Measurements from ENCODE around the gene ZNF597. TPM values are rescaled to one million over a fixed set of nuclear protein-coding genes. Genes with fewer than 3 reads are reported as not detected.

Gene ZNF597, protein sequence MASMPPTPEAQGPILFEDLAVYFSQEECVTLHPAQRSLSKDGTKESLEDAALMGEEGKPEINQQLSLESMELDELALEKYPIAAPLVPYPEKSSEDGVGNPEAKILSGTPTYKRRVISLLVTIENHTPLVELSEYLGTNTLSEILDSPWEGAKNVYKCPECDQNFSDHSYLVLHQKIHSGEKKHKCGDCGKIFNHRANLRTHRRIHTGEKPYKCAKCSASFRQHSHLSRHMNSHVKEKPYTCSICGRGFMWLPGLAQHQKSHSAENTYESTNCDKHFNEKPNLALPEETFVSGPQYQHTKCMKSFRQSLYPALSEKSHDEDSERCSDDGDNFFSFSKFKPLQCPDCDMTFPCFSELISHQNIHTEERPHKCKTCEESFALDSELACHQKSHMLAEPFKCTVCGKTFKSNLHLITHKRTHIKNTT
- total RNA-seq (2014; rRNA removed; shearing (Covaris generic)), result 2.8 and 3.1 TPM in 2 replicates
- 1.5 and 2.0 TPM in 2 replicates for polyA plus RNA-seq (2015; cell fraction: cytosol; rRNA removed)
- 4.8 and 6.6 TPM in 2 replicates for polyA plus RNA-seq (2015; cell fraction: nucleus; rRNA removed)

DNA sequence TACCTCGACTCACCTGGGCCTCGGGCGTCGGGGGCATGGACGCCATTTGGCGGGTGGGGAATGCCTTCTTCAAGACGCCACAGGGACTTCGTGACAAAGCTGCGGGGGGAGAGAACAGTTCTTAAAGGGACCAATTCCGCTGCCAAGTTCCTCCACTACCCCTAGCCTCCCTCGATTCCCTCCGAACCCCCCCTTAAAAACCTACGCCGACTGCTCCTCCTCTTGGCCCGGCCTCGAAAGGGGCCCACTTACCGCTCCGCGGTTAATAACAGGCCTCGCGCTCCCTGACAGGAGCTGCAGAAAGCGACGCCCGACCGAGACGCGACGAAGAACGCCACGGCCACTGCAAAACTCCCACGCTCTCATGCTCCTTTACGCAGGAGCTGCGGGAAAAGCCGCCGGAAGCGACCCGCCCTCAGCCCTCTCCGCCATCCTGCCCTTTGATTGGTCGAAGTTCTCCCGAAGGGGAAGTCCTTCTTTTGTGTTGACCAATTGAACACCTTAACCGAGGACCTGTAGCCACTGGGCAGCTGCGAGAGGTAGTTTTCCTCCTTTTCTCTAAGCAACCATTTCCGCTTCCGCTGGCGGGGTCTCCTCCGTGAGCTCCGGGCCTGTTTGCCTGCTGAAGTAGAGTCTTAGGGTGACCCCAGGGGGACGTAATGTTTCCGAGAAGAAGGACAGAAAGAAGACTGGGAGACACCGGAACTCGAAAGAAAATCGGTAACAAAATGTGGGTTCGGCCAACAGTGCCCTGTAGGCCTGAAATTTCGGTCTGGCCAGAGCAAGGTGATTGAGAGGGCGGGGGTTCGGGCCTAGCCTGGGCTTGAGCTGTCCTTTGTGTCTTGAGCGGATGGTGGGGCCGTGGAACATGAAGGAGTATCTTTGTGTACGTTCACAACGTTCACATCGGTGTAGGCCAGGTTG, at the start of gene ZNF597, which contains the start of gene NAA60:
Gene ZNF597, minus strand, starts transcription at position 397 of the 924 bp plus-strand sequence. Its CDS starts 351 bp downstream, at position 46.
Gene NAA60, plus strand, starts transcription at position 573 of the 924 bp plus-strand sequence. CDS start 32,548 bp downstream, outside the sequence.
- peak; percentile 94 for DNase-seq (ENCODE audit: low read depth, low spot score)
- in situ Hi-C loops (cut with HindIII; ENCODE audit: low pct_unique_long_range_greater_than_20kb, low sequenced_read_pairs), result no loop called here

DNA sequence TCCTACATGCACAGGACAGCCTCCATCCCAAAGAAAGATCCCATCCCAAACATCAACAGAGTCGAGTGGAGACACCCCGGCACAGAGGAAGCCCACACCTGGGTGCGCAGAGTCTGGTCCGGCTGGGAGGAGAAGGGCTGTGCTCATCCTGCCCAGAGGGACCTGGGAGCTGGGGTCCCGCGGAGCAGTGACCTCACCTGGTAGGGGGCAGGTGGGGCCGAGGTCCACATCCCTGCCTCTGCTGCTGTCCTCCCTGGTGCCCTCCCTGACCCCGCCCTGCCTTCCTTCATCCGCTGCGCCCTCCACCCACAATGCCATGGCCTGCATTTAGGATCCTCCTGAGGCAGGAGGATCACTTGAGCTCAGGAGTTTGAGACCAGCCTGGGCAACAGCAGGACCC, 49.1 kb upstream of the ZNF597 start:
- in situ Hi-C loops (cut with HindIII; ENCODE audit: low pct_unique_long_range_greater_than_20kb, low sequenced_read_pairs), result no loop called here
- DNase-seq (ENCODE audit: low read depth, low spot score), result no peak

DNA sequence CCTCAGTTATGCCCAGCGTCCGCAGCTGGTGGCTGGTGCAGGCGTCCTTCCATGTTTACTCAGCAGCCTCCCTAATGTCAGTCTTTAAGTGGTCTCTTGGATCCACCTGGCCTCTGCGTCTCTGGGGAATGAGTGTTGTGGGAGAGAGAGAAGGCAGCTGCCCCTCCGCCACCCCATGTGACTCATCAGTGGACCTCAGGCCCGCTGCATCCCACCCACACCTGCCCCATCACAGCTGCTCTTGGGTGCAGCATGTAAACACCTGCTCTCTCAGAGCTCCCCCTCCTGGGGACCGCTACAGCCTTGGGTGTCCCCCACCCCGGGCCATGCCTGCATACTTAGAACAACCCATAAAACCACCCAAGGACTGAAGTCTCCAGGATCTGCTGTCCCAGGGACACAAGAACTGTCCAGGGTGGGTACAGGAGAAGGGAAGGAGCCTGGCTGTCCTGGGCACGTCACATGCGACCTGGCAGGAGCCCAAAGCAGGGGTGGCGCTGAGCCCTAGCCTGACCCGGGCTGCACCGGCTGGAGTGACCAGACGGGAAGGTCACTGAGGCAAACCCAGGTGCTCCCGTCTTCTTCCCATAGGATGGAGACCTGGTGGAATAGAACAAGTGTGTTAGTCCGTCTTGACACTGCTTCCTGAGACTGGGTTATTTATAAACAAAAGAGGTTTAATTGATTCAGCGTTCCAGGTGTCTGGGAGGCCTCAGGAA, 47.8 kb upstream of the ZNF597 start:
- no peak for DNase-seq (ENCODE audit: low read depth, low spot score)
- in situ Hi-C loops (cut with HindIII; ENCODE audit: low pct_unique_long_range_greater_than_20kb, low sequenced_read_pairs), result no loop called here

DNA sequence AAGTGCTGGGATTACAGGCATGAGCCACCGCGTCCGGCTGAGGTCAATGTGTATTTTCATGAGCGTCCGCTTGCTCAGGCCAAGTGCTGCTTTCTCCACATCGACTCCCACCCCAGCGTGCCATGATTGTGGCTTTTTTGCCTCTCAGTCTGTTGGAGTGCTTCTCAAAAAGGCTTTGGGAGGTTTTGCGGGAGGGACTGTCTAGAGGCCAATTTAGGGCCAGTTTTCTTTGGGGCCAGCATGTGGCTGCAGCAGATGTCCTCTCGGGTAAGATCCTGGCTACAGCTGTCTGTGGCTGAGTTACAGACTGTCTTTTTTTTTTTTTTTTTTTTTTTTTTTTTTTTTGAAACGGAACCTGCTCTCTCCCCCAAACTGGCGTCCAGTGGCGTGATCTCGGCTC, 45.5 kb upstream of the ZNF597 start:
- in situ Hi-C loops (cut with HindIII; ENCODE audit: low pct_unique_long_range_greater_than_20kb, low sequenced_read_pairs), result no loop called here

DNA sequence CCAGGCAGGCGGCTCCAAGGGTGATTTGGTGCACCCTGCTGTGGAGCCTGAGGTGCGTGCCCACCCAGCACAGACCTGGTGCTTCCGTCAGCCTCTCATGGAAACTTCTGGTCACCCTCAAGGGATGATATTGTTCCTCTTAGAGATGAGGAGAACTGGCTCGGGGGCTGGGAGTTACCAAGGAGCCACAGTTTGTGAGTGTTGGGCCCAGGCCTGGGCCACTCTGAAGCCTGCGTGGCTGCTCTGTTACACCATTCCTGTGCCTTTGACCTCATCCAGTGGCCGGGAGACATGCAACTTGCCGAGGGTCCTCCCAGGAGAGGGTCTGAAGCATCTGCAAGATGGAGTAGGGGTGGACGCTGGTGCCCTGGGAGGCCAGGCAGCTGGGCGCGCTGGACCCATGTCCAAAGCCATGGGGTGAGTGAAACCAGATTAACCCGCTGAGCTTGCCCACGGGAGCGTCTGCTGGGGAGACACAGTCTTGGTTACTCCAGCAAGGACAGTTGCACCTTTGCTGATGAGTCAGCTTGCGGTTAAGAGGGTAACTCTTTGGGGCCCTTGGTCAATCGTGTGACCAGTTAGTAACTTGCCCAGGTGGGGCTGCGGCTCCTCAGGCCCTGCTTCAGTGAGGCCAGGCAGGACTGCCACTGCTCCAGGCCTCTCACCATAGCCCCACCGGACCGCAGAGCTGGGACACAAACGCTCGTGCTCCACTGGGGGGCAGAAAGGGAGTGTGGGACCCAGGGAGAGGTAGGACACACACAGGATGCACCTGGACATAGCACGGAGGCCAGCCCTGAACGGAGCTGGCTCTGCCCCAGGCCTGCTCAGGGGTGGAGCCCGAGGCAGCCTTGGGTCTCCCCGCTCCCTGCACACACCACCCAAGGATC, 44.5 kb upstream of the ZNF597 start:
- in situ Hi-C loops (cut with HindIII; ENCODE audit: low pct_unique_long_range_greater_than_20kb, low sequenced_read_pairs), result no loop called here
- DNase-seq (ENCODE audit: low read depth, low spot score), result no peak

More for the DNA sequence above, 45.5 kb upstream of the ZNF597 start:
- no peak for DNase-seq (ENCODE audit: low read depth, low spot score)

DNA sequence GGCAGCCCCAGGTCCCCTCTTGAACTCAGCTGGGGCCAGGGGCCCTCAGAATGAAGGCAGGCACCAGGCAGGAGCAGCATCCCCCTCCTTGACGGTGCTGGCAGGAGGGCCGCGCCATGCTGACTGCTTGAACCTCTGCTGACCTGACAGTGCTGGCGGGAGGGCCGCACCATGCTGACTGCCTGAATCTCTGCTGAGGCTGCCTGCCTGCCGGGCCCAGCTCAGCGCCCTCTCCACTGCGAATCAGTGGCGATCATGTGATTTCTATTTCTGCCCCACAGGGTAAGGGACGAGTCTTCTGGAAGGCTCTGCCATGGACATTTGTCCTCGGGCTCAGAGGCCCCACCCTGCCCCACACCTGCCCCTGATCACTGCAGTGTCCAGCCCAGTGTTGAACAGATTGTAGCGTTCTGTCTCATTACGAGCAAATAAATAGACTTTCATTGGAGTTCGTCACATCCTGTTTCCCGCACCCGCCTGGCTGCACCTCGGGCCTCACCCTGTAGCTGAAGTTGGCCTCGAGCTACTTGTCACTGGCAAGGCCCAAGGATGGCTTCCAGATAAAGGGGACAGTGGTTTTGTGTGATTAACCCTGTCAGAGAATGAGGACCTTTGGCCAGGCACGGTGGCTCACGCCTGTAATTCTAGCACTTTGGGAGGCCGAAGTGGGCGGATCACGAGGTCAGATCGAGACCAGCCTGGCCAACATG, 43.4 kb upstream of the ZNF597 start:
- no peak for DNase-seq (ENCODE audit: low read depth, low spot score)
- in situ Hi-C loops (cut with HindIII; ENCODE audit: low pct_unique_long_range_greater_than_20kb, low sequenced_read_pairs), result no loop called here

DNA sequence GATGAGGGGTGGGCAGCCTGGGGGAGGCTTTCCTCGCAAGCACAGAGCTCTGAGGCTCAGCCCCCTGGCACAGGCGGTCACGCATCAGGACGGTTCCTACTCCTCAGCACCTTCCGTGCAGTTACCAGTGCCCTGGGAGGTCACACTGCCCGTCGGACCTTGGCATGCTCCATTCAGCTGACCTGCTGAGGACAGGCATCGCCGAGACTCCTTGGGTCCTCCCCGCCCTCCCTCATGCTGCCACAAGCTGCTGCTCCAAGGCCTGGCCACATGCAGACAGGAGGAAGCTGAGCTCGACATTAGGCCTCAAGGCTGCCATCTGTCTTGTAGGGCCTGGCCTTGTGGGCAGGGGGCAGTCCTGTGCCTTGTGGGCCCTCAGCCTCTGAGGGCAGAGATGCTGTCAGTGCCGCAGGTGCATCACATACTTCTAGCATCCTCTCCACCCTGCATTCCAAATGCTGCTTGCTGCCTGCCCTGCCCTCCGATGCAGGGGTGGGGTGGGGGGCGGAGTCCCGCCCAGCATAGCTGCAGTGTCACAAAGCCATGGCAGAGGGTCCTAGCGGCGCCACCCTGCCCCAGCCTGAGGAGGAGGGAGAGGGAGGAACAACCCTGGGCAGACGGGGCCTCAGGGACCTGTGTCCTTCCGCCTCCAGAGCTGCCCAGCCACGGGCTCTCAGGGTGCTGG, 42.7 kb upstream of the ZNF597 start:
- in situ Hi-C loops (cut with HindIII; ENCODE audit: low pct_unique_long_range_greater_than_20kb, low sequenced_read_pairs), result no loop called here
- DNase-seq (ENCODE audit: low read depth, low spot score), result no peak

DNA sequence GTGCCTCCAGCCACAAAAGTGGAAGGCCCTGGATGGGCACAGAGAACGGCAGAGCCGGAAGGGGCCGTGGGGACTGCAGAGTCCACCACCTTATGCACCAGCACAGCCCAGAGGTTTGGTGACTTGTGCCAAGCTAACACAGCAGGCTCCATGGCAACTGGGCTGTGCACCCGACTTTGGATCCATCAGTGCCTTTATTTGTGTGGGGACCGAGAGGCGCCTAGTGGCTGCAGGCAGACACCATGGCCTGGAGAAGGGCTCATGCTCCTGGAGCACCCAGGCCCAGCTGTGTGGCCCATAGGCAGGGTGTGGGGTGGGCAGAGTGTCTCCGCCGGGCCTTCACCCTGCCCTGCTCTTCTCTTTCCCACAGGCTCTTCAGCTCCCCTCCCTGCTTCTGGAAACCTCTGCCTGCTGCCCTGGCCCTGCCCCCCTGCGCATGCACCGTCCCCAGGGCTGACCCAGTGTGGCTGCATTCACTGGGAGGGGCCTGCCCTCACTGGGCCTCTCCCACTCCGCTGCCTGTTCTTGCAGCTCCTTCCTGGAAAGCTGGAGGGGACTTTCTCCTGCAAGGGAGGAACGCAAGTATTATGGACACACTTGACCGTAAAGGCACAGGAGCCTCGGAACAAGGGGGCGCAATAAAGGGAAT, 41.9 kb upstream of the ZNF597 start:
- in situ Hi-C loops (cut with HindIII; ENCODE audit: low pct_unique_long_range_greater_than_20kb, low sequenced_read_pairs), result no loop called here
- DNase-seq (ENCODE audit: low read depth, low spot score), result no peak

DNA sequence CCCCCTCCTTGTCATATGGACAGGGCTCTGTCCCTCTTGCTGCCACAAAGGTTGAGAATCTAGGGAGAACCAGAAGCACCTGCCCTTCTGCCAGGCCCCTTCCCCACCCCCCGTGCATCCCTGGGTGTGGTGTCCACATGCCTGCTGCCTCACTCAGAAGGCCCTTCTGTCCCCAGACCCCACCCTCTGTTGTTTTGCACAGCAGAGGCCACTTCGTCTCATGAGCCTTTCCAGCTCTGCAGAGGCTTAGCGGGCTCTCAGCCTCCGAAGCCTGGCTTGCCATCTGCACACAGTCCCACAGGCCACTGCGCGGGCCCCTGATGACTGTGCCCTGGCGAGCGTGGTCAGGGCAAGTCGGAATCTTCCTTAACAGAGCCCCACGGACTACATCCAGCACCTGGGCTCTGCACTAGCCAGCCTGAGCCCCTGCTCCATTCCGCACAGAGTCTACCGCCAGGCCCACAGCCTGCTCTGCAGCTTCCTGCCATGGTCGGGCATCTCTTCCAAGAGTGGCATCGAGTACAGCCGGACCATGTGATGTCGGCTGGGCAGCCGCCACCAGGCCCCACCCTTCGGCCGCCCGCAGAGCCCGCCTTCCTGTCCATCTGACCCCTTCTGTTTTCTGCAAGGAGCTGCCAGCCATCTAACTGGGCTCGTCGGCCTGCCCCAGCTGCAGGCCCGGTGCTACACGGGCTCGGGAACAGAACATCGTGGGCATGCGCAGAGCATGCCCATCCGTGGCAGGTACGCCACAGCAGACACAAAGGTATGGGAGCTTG, 41.2 kb upstream of the ZNF597 start:
- in situ Hi-C loops (cut with HindIII; ENCODE audit: low pct_unique_long_range_greater_than_20kb, low sequenced_read_pairs), result no loop called here
- no peak for DNase-seq (ENCODE audit: low read depth, low spot score)

DNA sequence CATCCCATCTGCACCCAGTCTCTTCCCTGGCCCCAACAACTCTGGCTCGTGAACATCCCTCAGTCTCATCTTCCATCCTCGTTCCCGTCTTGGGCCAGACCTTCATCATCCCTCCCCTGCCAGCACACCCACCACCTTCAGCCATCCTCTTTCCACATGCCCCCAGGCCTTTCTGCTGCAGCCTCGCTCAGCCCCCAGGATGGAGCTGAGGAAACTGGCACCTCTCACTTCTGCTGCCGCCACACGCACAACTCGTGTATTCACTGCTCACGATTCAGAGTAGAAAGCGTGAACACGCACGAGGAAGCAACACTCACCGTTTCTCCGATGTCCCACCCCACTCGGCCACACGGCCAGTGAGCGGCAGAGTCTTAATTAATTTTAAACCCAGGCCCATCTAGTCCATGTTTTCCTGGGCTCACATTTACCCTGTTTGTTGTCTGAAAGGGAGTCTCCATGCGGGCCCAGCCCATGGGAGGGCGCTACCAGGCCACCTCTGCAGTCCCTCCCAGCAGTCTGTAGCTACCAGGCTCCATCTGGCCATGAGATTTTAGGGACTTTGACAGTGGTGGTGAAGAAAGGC, 39.4 kb upstream of the ZNF597 start:
- in situ Hi-C loops (cut with HindIII; ENCODE audit: low pct_unique_long_range_greater_than_20kb, low sequenced_read_pairs), result no loop called here

DNA sequence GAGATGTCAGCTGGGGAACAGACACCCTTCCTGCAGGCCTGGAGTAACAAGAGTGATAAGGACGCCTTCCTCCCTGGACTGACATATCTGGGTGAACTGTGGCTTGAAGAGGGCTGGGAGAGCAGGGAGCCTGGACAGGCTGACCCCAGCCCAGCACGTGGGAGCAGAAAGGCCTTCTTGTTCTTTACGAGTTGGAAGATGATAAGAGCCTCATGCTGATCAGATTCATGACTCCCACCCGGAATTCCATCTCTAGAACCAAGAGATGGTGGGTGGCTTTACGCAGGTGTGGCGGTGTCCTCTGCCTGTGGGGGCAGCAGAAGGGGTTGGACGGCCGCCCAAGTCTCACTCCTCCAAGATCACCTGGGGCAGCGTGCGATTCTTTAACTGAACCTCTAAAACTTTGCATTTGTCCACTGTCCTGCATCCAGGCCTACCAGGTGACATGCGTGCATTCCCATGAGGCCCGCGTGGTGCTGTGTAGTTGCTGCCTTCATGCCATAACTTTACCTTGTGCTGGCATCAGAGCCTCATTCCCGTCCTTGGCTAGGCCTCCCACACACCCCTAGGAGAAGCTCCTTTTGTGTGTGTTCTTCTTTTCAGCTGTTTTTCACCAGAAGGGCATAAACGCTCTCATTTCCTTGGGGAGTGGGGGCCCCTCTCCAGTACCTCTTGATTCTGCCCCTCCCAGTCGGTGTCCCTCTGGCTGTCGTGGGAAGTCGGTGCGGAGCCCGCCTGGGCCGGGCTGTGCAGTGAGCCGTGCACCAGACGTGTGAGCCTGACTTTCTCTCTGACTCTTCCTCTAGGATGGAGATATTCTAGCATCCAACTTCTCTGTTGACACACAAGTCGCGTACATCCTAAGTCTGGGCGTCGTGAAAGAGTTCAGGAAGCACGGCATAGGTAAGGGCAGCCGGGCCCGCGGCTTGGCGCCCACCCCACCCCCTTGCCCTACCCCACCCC, 38.7 kb upstream of the ZNF597 start:
- in situ Hi-C loops (cut with HindIII; ENCODE audit: low pct_unique_long_range_greater_than_20kb, low sequenced_read_pairs), result no loop called here

More for the DNA sequence above, 39.4 kb upstream of the ZNF597 start:
- DNase-seq (ENCODE audit: low read depth, low spot score), result no peak

DNA sequence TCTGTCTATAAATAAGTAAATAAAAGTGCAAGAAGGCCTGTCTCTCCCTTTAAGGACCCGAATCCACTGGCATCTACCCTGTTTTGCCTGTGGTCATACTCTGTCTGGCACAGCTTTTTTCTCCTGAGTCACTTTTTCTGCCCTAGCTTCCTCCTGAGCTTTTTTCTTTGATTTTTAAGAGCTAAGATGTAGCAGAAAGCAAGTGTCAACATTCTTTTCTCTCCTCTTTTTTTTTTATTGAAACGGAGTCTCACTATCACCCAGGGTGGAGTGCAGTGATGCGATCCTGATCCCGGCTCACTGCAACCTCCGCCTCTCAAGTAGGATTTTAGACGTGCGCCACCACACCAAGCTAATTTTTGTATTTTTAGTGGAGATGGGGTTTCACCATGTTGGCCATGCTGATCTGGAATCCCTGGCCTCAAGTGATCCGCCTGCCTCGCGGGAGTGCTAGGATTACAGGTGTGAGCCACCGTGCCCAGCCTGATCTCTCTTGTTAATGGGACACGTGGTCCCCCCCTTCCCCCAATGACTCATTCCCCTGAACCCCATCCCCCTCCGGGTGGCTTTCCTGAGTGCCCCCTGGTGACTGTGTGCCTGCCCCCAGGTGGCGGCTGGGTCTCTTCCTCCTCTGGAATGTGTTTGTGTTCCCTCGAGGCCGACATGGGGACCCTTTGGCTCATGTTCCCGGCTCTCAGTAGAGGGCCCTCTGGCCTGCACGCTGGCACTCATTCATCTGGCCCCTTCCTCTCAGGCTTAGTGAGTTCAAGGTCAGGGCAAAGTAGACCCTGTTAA, 37.8 kb upstream of the ZNF597 start:
- DNase-seq (ENCODE audit: low read depth, low spot score), result no peak
- in situ Hi-C loops (cut with HindIII; ENCODE audit: low pct_unique_long_range_greater_than_20kb, low sequenced_read_pairs), result no loop called here

More for the DNA sequence above, 38.7 kb upstream of the ZNF597 start:
- no peak for DNase-seq (ENCODE audit: low read depth, low spot score)
